Heart right ventricle (tissue), 16 donors: ENCODE measurements around the gene GRIN3A. TPM values are rescaled to one million over a fixed set of nuclear protein-coding genes. Genes with fewer than 3 reads are reported as not detected.
"Not testable (repeated sequence)": the region's sequence is repeated elsewhere in the genome, so short reads cannot be mapped to it uniquely, and the experiment has no call there.

Experiments
- ATAC-seq, 8 donors: fragments of 200-7000 bp; cut with Tn5 transposase; one replicate each; pipeline ENCODE4 v1.9.1; 2020; ENCODE audit warnings: mild to moderate bottlenecking in 8 of 8, moderate library complexity in 8 of 8, moderate number of reproducible peaks in 1 of 8
- DNase-seq, 2 donors: peaks; one replicate each; pipeline ENCODE4 v3.0.0-alpha.2; 2020
- H3K27ac ChIP-seq, 10 donors: fragments of 200-600 bp; sonication (generic) in 2 of 10; one replicate each; pipeline versions ENCODE4 v1.5.0 to v1.8.0; 2020 to 2022; ENCODE audit warnings: mild to moderate bottlenecking in 3 of 10
- H3K27me3 ChIP-seq, 7 donors: fragments of 200-600 bp; one replicate each; pipeline ENCODE4 v1.8.0; 2021 to 2022; ENCODE audit warnings: mild to moderate bottlenecking in 2 of 7
- H3K36me3 ChIP-seq, 9 donors: fragments of 200-600 bp; sonication (generic) in 1 of 9; one replicate each; pipeline versions ENCODE4 v1.5.0 to v1.8.0; 2020 to 2022; ENCODE audit warnings: mild to moderate bottlenecking in 2 of 9
- H3K4me1 ChIP-seq, 9 donors: fragments of 200-600 bp; sonication (generic) in 1 of 9; one replicate each; pipeline versions ENCODE4 v1.5.0 to v1.8.0; 2020 to 2022; ENCODE audit warnings: mild to moderate bottlenecking in 4 of 9
- H3K4me3 ChIP-seq, 10 donors: fragments of 200-600 bp; sonication (generic) in 2 of 10; one replicate each; pipeline versions ENCODE4 v1.5.0 to v1.8.0; 2020 to 2022; ENCODE audit warnings: mild to moderate bottlenecking in 7 of 10, moderate library complexity in 2 of 10
- H3K9me3 ChIP-seq, 11 donors: fragments of 200-600 bp in 10 of 11; sonication (generic) in 2 of 11; one replicate each; pipeline versions ENCODE4 v1.5.0 to v1.8.0; 2013 to 2022; ENCODE audit warnings: mild to moderate bottlenecking in 2 of 11, control low read depth in 1 of 11, moderate library complexity in 1 of 11
- WGBS, 2 donors: extraction: QIAGEN DNeasy Blood & Tissue Kit; methylation state at CpG; one replicate each; pipeline ENCODE4 v1.1.7; 2013; ENCODE audit warnings: inconsistent platforms in 1 of 2; 5-methylcytosine and 5-hydroxymethylcytosine counted together
- intact Hi-C, 10 donors: fragments of 100-400 bp; cut with DNase I; formaldehyde crosslinking; loops; one replicate each; pipeline versions ENCODE4 v1.11.1 to v1.14.2; 2022
- polyA plus RNA-seq, 2 donors: library from polyadenylated mRNA; stranded (reverse); fragments of 200-250 nt; gene quantifications; one replicate each; pipeline ENCODE4 v1.2.3, GENCODE V29; 2013
- total RNA-seq, 10 donors: library from RNA; stranded (reverse); fragmentation: NEBNext Ultra II Directional in 3 of 10; extraction: Animal tissue kit (Norgen Biotek cat#: 25700) in 3 of 10; gene quantifications; one replicate each; pipeline versions ENCODE4 v1.2.1 to v1.2.4, GENCODE V29; 2021 to 2023
- TF ChIP-seq, protein P1 (sequence below), 9 donors: fragments of 200-600 bp; sonication (generic) in 2 of 9; IDR thresholded peaks; one replicate each; pipeline versions ENCODE4 v1.5.0 to v1.8.0; 2021 to 2022; ENCODE audit warnings: antibody characterized with exemption in 9 of 9, mild to moderate bottlenecking in 5 of 9, moderate library complexity in 1 of 9
- donor health status: Arrhythmogenic right ventricular cardiomyopathy.
- donor health status: ischemic (EF 13 %, LVEDD 7.1; RV severe dilation, severe dysfunction).
- donor health status: healthy with polysubstance abuse.
- donor health status: DM: no; HTN: yes; CAD: no.
- donor health status: DM: no; HTN: no; CAD: no.
- donor health status: ischemic (EF 25% LVEDD 6.9; RV normal size, moderate dysfunction).
- donor health status: ischemic (EF 25% LVEDD 5.7; RV mildly dilated, moderate dysfunction).
- donor health status: healthy.
- donor health status: DM: yes; HTN: yes; CAD: no.
- donor health status: Ischemic cardiomyopathy.
- donor health status: ischemic (EF 35%, LVEDD 5.7; RV mildly dilated, moderate dysfunction).
- donor health status: nonischemic (EF 11% LVEDD 7.7; RV severe dilation, severe dysfunction).
- donor health status: DM: yes; HTN: yes; CAD: no.
- donor health status: PGD.
- donor health status: ischemic (EF 29% LVEDD 5.4; RV normal size, mild dysfunction).
- donor health status: nonischemic (EF 23%, LVEDD 6.1; RV moderate dilation, normal function).

Gene GRIN3A
- total and polyA plus RNA-seq, 12 donors = 0.06 to 1.4 (median 0.33) TPM

GRCh38 chr9:101727612-101728524 is 10.6 kb downstream of the GRIN3A start:
- Histone ChIP-seq H3K4me1 (no peaks in the 10 kb centered on the region), H3K9me3 (no peaks in the 10 kb centered on the region), H3K27me3 (peaks cover 0 to 9% (median 0%) of the 10 kb centered on the region in 7 donors), H3K4me3 (no peak overlapping the region), H3K36me3 (no peaks in the 10 kb centered on the region), H3K27ac (no peak overlapping the region)
- 43 to 44% methylated on average over 4 of the region's 4 CpGs for WGBS, 2 donors
- TF ChIP-seq, protein P1, sequence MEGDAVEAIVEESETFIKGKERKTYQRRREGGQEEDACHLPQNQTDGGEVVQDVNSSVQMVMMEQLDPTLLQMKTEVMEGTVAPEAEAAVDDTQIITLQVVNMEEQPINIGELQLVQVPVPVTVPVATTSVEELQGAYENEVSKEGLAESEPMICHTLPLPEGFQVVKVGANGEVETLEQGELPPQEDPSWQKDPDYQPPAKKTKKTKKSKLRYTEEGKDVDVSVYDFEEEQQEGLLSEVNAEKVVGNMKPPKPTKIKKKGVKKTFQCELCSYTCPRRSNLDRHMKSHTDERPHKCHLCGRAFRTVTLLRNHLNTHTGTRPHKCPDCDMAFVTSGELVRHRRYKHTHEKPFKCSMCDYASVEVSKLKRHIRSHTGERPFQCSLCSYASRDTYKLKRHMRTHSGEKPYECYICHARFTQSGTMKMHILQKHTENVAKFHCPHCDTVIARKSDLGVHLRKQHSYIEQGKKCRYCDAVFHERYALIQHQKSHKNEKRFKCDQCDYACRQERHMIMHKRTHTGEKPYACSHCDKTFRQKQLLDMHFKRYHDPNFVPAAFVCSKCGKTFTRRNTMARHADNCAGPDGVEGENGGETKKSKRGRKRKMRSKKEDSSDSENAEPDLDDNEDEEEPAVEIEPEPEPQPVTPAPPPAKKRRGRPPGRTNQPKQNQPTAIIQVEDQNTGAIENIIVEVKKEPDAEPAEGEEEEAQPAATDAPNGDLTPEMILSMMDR (IDR thresholded peaks at IDR 0.05) = peak; percentile 18 to 49 (median 46)
- DNase-seq (no peak), ATAC-seq (no peak)
- intact Hi-C loops = loop anchor here in 3 of 10 donors (5.0 kb wide), 1 partner anchor 126 kb away; no protein-coding TSS in a partner anchor

DNA sequence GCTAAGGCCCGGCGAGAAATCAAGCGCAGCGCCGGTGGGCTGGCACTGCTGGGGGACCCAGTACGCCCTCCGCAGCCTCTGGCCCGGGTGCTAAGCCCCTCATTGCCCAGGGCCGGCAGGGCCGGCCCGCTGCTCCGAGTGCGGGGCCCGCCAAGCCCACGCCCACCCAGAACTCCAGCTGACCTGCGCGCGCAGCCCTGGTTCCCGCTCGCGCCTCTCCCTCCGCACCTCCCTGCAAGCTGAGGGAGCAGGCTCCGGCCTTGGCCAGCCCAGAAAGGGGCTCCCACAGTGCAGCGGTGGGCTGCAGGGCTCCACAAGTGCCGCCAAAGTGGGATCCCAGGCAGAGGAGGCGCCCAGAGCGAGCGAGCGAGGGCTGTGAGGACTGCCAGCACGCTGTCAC is 14.2 kb downstream of the GRIN3A start:
- intact Hi-C loops, H3K27ac ChIP-seq: not testable (repeated sequence)
- 92 to 96% methylated on average over 30 of the region's 30 CpGs for WGBS, 2 donors

DNA sequence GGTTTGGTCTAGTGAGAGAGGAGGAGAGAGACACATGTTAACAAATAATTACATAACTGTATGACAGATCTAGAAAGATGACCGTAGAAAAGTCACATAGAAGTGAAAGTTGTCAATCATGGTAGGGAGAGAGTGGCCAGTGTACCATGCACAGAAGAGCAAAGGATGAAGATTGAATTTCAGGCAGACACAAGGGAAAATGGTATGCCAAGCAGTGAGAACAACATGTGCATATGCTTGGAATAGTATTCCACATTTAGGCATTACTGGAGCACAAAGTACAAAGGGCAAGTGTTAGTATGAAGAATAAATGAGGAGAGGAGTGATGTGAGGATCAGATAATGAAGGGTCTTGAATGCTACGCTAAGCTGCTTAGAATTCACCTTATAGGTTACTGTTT is 20.3 kb downstream of the GRIN3A start:
- H3K4me1 ChIP-seq = peaks cover 0 to 8% (median 0%) of the 10 kb centered on the region in 9 donors
- ATAC-seq = no peak
- 93 to 94% methylated on average over 2 of the region's 2 CpGs for WGBS, 2 donors
- no peaks in the 10 kb centered on the region for H3K9me3 ChIP-seq
- no peak for DNase-seq
- H3K4me3 ChIP-seq = no peak overlapping the region
- intact Hi-C loops = loop anchor here in 1 of 10 donors (10.0 kb wide), 1 partner anchor 113 kb away; no protein-coding TSS in a partner anchor
- no peak overlapping the region for H3K27ac ChIP-seq
- TF ChIP-seq, protein P1 (IDR thresholded peaks at IDR 0.05) = no peak
- H3K27me3 ChIP-seq = no peaks in the 10 kb centered on the region
- no peaks in the 10 kb centered on the region for H3K36me3 ChIP-seq

More for the DNA sequence above, 14.2 kb downstream of the GRIN3A start:
- not testable (repeated sequence) for H3K4me1 ChIP-seq, DNase-seq, H3K27me3 ChIP-seq, H3K36me3 ChIP-seq, H3K4me3 ChIP-seq, ATAC-seq, H3K9me3 ChIP-seq

- peak in 7 of 8 donors; percentile 55 to 81 (median 61) for ATAC-seq
- TF ChIP-seq, protein P1 (IDR thresholded peaks at IDR 0.05) = no peak
- H3K9me3 ChIP-seq = no peaks in the 10 kb centered on the region
- H3K36me3 ChIP-seq = no peaks in the 10 kb centered on the region
- DNase-seq = peak in 1 of 2 donors; percentile 36
- H3K27me3 ChIP-seq = peaks cover 0 to 9% (median 0%) of the 10 kb centered on the region in 7 donors
- WGBS, 2 donors = 40 to 48% methylated on average over 2 of the region's 2 CpGs
- H3K4me3 ChIP-seq = no peak overlapping the region
- no peak overlapping the region for H3K27ac ChIP-seq
- H3K4me1 ChIP-seq = peaks cover 0 to 8% (median 0%) of the 10 kb centered on the region in 9 donors
- intact Hi-C loops = loop anchor here in 2 of 10 donors (1.0 to 10.0 kb wide), 2 partner anchors 48 to 112 kb away; no protein-coding TSS in a partner anchor
Observed at GRCh38 chr9:101716629-101717028, 21.8 kb downstream of the GRIN3A start.
